ENCODE data around the gene MKS1. TPM values are rescaled to one million over a fixed set of nuclear protein-coding genes. Genes with fewer than 3 reads are reported as not detected.

The MKS1 gene
- total RNA-seq, 1 donor from 2014 or later: 16.6 TPM

DNA sequence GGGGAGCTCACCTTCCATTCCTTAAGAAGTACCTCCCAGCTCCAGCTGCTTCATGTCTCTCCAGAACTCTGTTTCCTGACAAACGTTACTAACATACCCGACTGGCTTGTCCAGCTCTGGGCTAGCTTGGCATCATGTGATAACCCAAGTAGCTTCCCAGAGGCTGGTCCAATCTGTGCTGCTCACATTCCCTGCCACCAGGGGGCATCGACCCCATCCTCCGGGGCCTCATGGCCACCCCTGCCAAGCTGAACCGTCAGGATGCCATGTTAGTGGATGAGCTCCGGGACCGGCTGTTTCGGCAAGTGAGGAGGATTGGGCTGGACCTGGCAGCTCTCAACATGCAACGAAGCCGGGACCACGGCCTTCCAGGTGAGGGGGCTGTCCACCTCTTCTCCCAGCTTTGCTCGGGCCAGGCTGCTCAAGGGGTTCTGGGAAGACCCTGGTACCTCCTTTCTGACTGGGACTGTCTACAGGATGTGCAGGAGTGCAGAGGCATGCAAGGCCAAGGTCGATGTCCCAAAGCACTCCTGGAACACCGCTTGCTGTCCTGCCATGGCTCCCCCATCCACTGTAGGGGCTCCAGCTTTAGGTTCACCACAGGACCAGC, 18.9 kb downstream of the MKS1 start:
- peak; percentile 40 for DNase-seq (ENCODE audit: low spot score)

DNA sequence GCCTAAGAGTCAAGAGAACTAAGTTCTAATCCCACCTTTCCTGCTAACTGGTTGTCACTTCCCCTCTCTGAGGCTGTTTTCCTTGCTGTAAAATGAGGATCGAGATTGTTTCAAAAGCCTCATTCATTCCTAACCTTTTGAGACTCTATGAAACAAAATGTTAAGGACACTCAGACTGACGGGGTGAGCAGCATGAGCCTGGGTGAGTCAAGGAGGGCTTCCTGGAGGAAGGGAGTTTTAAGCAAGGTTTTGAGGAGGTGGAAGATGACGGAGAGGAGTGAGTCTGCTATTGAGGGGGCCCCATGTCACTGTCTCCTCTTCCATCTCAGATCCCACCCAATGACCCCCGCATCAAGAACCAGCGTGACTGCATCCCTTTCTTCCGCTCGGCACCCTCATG, 22.4 kb downstream of the MKS1 start:
- DNase-seq (ENCODE audit: low spot score): no peak

DNA sequence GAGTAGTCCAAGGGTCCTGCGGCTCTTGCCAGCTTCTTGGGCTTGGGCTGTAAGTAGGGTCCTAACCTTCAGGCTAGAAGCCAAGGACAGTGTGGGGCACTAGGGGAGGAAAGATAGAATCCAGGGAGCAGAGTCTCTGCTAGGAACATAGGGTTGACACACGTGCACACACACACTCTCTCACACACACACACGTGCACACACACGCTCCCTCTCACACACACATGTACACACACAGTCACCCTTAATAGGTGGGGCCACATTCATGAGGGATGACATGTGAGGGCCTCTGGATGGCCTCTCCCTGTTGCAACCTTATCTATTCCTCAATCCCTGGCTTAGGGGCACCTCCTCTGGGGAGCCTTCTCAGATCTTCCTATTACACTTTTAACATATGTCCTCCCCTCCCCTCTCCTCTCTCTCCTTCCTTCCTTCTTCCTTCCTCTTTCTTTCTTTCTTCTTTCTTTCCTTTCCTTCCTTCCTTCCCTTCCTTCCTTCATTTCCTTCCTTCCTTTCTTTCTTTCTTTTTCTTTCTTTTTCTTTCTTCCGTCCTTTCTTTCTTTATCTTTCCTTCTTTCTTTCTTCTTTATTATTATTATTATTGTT, 23.4 kb downstream of the MKS1 start:
- no peak for DNase-seq (ENCODE audit: low spot score)

DNA sequence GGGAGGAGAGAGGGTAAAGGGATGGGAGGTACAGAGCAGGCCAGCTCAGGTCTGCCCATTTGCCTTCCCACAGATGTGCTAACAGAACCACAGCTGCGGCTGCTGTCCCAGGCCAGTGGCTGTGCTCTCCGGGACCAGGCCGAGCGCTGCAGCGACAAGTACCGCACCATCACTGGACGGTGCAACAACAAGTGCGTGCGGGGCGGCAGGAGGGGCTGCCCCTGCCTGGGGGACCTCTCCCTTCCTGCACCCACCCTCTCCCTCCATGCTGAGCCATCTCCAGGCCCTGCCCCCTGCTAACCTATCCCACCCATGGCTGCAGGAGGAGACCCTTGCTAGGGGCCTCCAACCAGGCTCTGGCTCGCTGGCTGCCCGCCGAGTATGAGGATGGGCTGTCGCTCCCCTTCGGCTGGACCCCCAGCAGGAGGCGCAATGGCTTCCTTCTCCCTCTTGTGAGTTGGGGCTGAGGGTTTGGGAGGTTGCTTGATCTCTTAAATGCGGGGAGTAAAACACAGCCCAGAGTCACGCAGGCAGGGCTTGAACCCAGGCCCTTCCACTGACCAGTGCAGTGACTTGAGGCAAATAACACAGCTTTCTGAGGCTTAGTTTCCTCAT, 25.3 kb downstream of the MKS1 start:
- no peak for DNase-seq (ENCODE audit: low spot score)

DNA sequence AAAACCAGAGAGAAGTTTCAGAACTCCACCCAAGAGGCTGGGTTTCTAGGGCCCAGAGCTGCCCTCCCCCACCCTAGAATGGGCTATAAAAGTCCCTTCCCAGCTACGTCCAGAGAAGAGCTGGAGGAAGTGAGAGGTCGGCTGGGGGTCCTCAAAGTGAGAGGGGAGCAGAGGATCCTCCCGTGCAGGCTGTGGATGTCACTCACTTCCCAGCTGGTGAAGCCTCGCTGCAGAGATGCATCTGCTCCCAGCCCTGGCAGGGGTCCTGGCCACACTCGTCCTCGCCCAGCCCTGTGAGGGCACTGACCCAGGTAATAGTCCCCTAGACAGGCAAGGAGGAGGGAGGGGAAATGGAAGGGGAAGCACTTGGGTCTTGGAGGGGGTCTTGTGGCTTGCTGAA, 26.4 kb downstream of the MKS1 start, which contains the start of gene EPX:
Gene EPX (plus strand): TSS at position 115 of the 400 bp plus-strand sequence. CDS start 121 bp downstream, at position 236.
- DNase-seq (ENCODE audit: low spot score): no peak

DNA sequence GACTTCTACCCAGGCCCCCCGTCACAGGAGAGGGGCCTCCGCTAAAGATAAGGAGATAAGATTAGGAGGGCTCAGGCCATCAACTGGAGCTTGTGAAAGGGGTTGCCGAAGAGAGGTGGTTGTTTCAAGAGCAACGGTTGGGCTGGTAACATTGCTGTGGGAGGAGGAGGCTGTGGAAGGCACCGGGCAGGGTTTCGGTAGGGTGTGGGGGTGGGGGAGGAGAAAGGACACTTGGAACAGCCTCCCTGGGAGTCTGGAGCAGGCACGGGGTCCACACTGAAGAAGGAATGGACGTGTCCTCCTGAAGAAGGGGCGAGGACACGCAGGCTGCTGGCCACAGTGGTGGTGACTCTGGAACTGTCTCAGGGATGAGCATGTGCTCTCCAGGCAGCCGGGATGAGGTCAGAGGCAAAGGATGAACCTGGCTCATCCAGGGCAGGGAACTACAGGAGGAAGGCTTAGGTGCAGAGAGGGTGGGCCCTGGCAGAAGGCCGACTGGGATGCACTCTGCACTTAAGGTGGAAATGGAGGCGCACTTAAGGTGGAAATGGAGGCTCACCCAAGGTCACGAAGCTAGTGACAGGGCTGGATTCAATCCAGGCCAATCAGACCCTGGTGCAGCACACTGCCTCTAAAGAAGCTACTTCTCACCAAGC, 27.7 kb downstream of the MKS1 start:
- DNase-seq (ENCODE audit: low spot score): no peak

DNA sequence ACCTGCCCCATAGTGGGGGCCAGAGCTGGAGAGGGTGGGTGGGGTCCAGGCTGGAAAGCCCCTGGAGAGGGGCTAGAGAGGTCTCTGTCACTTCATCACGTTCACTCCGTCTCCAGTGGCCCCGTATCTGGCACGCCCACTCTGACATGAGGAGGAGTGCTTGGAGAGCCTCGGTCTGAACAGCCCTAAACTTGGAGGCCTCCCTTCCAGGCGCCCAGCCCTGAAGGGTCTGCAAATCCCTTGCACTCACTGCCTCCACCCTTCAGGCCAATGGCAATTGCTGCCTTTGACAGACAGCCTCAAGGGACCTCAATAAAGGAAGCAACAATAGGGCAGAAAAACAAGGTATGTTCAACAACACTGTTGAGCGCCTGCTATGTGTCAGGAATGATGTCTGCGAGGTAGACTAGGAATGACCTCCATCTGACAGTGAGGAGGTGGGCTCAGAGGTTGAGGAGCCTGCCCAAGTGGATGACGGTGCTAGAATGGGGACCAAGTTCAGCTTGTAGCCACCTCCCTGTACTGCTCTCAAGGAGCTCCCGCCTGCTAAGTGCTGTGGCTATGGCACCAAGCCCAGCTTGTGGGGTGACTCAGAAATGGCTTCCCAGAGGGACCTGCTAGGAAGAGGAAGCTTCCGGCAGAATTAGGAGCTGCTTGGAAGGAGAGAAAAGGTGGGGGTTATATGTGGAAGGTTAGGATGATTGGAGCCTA, 29.5 kb downstream of the MKS1 start:
- DNase-seq (ENCODE audit: low spot score): no peak

DNA sequence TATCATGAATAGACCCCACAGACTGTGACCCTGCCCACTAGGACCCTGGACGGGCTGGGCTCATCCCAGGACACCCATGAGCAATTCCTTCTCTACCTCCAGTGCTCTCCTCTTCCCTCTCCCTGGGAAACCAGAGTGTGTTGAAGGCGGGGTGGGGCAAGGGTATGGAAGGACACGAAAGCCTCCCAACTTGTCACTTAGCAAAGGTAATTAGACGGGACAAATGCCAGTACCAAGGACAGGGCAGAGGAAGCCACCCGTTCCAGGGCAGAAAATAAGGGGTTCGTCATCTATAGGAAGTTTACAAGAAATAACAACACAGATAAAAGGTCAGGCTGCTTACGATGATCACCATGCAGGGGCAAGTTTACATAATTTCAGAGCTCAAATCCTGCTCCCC, 31.4 kb downstream of the MKS1 start:
- DNase-seq (ENCODE audit: low spot score): no peak

DNA sequence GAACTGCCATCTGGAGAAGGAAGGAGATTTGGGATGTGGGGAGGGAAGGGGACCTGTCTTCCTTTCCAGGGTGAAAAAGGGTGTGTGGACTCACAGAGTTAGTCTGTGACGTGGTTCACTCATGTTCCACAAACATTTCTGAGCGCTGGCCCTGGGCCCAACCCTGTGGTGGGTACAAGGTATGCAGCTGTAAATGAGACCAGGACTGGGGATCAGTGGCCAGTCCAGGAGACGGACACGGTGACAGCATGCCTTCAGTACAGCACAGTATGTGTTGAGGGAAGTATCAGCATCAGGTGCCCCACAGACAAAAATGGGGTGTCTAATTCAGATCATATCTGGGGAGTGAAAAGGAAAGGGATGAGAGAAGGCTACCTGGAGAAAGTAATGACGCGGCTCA, 32.0 kb downstream of the MKS1 start:
- no peak for DNase-seq (ENCODE audit: low spot score)

DNA sequence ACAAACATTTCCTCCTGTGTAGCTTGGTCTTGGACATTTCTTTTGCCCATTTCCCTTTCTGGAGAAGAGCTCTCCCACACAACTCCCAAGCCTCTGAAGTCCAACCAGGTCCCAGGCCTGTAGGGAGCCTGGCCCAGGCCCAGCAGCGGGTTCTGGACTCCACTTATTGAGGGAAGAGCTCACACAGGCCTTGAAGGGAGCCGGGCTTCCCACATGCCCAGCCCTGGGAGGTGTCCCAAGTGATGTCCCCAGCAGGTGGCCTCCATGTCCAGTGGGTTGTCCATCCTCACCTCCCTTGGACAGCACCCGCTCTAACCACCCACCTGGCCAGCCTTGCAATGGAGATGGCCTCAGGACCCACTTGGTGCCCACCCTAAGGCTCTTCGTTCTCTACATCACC, 32.5 kb downstream of the MKS1 start:
- DNase-seq (ENCODE audit: low spot score): no peak

DNA sequence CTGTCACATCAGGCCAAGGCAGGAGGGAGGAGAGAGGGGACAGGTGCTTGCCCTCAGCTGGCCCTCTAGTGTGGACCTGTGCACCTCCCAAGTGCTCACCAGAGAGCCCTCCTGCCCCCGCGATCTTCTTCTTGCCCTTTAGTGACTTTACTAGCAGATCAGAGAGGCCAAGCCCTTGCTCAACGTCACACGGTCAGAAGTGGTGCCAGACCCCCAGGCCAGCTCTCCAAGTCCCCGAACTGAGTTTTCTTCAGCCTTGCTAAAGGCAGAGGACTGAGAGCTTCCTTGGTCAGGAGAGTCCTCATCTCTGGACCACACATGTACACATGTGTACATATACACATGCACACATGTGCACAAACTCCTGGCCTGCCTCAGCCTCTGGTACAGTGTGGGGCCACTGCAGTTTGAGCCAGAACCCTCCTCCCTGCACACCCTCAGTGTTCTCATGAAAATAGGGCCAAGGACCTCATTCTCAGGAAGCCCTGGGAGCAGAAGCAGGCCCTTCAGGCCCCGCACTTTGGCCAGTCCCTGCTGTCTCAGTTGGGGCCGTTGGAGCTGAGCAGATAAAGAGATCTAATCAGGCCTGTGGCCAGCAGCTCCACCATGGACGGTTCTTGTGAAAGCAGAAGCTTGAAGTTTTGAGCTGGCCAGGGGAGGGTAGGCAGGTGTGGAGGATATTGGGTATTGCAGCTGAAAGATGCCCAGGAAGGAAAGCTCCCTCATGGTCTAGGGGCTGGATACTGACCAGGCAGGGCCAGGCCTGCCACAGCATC, 33.9 kb downstream of the MKS1 start:
- DNase-seq (ENCODE audit: low spot score): no peak

DNA sequence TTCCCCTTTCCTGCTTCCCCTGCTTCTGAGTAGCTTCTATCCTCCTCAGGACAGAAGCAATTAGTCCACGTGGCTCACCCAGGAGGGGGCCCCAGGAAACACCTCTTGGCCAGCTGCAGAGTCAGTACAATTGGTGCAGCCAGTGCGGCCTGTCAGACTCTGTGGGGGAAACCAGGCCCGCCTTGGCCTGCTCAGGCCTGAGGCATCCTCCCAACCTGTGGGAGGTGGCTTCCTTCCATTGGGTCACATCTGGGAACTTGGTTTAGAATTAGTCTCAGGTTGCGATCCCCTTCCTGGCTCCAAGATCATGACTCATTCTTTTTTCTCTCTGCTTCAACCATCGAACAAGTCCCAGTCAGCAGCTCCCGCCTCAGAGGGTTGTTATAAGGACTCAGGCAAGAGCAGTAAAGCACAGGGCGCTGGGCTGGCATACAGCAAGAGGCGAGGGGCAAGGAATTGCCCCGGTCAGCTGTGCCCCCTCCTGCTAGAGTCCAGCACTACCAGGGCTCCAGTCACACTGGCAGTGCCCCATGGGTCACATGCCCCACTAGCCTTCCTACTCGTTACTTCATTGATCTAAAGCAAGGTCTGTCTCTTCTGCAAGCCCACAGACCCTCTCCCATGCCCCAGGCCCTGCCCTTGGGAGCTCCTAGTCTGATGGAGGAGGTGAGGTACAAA, 34.6 kb downstream of the MKS1 start:
- DNase-seq (ENCODE audit: low spot score): no peak

DNA sequence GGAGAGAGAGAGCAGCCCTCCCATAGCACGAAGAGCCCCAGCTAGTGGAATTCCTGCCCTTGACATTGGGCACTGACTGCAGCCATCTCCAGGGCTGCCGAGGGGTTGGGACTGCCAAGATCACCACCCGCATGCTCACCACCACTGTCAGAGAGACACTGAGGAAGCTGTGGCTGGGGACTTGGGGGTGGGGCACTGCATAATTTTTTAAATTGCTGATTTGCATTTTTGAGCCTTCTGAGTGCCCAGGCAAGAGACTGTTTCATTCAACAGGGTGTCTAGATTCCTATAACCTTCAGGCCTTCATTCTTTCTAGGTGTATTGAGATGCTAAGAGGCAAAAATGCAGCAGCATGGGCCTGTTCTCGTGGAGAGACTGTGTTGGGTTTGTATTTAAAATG, 35.5 kb downstream of the MKS1 start:
- DNase-seq (ENCODE audit: low spot score): no peak

DNA sequence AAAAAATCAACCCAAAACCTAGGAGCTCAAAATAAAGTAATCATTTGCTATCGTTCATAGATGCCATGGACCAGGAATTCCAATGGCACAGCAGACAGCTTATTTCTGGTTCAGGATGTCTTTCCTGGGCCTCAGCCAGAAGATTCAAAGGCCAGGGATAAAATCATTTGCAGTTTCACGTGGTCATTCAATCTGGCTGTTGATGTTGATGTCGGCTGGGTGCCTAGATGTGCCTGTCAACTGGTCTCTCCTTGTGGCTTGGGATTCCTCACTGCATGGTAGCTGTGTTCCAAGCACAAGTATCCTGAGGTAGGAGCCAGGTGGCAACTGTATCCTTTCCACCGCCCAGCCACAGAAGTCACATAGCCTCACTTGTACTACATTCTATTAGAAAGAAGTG, 37.3 kb downstream of the MKS1 start:
- DNase-seq (ENCODE audit: low spot score): no peak

DNA sequence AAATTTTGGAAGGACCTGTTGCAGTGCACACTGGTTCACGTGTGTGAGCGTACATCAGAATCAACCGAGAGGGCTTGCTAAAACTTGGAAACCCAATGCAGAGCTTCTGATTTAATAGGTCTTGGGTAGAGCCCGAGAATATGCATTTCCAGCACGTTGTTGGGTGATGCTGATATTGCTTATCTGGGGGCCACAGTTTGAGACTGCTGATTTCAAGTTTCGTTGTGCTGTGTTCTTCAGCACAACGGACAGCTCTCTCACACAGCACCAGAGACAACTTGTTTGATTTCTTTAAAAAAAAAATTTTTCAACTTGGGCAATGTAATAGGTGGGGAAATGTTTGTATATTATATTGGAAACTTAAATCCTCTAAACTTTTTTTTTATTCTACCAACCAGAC, 42.9 kb downstream of the MKS1 start:
- no peak for DNase-seq (ENCODE audit: low spot score)

DNA sequence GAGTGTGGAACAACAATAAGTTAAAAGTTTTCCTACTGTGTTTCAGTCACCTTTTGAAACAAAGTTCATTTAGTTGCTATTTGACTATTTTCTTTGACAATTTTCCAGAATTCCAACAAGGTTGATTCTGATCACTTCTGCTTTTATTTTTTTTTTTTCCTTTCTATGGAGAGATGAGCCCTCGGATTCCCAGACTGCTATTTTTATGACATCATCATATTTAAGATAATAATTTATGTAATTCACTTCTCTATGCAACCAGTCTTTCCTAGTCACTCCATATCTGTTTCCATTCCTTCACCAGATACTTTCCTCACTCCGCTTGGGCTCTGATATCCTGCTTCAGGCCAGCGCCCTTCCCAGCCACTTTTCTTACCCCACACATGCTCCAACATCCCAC, 44.2 kb downstream of the MKS1 start:
- no peak for DNase-seq (ENCODE audit: low spot score)

DNA sequence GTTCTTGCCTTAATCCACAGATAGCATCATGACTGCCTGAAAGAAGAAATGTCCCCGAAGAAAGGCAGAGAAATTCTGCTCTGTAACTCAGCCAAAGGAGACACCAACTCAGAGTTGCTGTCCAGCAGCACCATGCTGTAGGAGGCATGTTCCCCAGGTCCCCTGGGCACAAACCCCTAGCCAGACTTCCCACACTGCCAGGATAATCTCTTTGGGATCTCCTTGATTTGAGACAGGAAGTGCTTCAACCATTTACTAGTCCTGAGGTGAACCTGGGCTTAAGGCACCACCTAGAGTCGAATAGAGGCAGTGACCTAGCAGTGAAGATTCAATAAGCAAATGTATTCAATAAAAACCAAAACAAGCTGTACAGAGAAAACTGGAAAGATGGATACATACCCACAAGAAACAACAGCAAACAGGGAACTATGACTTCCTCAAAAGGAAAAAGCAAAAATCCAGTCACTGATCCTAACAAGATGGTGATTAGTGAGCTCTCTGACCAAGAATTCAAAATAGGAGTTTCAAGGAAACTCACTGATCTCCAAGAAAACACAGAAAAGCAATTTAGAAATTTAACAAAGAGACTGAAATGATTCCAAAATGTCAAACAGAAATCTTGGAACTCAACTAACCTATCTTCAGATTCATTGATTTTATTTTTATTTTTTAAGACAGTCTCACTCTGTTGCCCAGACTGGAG, 46.5 kb downstream of the MKS1 start:
- no peak for DNase-seq (ENCODE audit: low spot score)

DNA sequence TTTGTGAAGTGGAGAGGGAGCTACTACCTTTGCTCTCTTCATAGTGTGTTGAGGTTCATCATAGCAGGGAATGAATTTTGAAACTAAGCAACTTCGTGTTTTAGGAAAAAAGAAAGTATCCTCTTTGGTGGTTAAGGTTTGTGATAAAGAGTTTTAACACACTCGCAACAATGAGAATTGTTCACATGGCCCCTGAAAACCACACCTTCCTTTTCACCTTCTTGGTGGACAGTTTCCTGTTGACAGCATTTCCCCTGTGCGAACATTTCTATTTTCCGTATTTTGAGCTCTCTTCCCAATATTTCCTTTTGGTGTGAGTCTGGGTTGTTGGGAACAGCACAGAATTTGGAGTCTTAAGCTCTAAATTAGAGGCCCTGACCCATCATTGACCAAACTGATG, 48.4 kb downstream of the MKS1 start:
- DNase-seq (ENCODE audit: low spot score): no peak

DNA sequence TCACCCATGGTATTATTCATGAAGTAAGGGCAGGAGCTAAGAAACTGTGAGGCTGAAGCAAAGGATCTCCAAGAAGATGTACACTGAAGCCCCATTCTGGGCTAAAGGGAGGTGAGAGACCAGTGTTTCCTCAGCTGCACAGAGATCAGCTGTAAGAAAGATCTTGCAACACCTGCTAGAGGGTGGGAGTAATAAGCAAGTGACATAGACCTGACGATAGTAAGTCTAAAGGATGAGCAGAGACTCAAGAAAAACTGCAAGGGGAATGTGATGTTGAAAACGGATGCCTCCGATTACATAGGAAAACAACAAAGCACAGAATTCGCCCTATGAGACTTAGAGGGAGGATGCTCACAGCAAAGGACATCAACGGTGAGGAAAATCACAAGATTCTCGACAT, 52.4 kb downstream of the MKS1 start, which contains the start of gene OR4D2:
Gene OR4D2 (plus strand): TSS at position 301 of the 400 bp plus-strand sequence. CDS start 2,674 bp downstream, outside the sequence.
- no peak for DNase-seq (ENCODE audit: low spot score)

DNA sequence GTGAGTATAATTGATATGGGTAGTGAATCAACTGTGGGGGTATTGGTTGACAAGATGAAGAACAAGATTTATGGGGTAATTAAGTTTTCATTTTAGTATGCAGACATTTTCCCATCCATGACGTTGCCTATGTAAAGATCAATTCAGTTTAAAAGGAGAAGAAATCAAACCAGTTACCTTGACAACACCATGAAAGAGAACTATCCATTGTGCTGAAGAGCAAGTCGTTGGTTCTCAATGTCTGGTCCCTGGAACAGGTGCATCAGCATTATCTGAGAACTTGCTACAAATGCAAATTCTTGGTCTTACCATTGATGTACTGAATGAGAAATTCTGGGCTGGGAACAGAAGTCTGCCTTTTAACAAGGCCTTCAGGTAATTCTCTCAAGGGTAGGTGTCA, 53.1 kb downstream of the MKS1 start:
- DNase-seq (ENCODE audit: low spot score): no peak
